Measurements from ENCODE around the gene RRN3.
"Not testable (repeated sequence)": the region's sequence is repeated elsewhere in the genome, so short reads cannot be mapped to it uniquely, and the experiment has no call there.

DNA sequence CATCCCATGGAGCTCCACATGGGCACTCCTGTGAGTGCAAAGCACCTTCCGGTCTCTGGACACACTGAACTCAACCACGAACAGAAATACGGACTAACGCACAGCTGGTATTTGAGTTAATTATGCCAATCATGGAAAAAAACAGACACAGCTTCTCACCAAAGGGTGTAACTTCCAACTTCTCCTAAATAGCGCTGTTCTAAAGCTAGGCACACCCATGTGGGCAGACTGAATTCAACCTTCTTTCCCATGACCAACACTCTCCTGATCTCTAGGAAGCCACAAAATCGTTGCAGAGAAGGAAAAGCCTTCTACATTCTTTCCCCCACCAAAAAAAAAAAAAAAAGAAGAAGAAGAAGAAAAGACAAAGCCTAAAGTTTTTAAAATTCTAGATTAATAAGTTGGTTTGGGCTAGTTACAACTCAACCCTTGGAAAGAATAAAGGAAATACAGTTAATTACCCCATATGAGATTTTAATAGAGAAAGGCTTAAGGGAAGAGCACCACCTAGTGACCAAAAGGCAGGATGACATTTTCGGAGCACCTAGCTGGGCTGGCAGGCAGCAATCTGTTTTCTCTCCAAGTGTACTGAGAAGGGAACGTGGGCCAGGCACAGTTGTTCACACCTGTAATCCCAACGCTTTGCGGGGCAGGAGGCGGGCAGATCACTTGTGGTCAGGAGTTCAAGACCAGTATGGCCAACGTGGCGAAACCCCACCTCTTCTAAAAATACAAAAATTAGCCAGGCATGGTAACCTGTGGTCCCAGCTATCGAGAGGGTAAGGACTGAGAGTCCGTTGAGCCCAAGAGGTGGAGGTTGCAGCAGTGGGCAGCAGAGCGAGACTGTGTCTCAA, 21.9 kb downstream of the RRN3 start:
- TF ChIP-seq, protein P1, sequence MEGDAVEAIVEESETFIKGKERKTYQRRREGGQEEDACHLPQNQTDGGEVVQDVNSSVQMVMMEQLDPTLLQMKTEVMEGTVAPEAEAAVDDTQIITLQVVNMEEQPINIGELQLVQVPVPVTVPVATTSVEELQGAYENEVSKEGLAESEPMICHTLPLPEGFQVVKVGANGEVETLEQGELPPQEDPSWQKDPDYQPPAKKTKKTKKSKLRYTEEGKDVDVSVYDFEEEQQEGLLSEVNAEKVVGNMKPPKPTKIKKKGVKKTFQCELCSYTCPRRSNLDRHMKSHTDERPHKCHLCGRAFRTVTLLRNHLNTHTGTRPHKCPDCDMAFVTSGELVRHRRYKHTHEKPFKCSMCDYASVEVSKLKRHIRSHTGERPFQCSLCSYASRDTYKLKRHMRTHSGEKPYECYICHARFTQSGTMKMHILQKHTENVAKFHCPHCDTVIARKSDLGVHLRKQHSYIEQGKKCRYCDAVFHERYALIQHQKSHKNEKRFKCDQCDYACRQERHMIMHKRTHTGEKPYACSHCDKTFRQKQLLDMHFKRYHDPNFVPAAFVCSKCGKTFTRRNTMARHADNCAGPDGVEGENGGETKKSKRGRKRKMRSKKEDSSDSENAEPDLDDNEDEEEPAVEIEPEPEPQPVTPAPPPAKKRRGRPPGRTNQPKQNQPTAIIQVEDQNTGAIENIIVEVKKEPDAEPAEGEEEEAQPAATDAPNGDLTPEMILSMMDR (IDR thresholded peaks at IDR 0.05) = peak in 2 of 5 experiments; percentile 25 to 44
- TF ChIP-seq EP300 (IDR thresholded peaks at IDR 0.05; ENCODE audit: low read depth) = not testable (repeated sequence)
